Neural progenitor cell (in vitro differentiated cells): ENCODE results near the gene SHISAL1.

Experiments
- EZH2 ChIP-seq: fragments of 200-600 bp; sonication (generic); IDR thresholded peaks from 2 replicates; pipeline ENCODE4 v1.6.1; 2017; ENCODE audit warnings: antibody characterized with exemption, mild to moderate bottlenecking, moderate library complexity
- EZH2phosphoT487 ChIP-seq: fragments of 200-600 bp; sonication (generic); IDR thresholded peaks from 2 replicates; pipeline ENCODE4 v1.6.1; 2017; ENCODE audit warnings: antibody characterized with exemption
- TF ChIP-seq, protein P1 (sequence below): fragments of 200-600 bp; sonication (generic); IDR thresholded peaks from 2 replicates; pipeline ENCODE4 v1.5.1; 2017; ENCODE audit warnings: antibody characterized with exemption, mild to moderate bottlenecking

DNA sequence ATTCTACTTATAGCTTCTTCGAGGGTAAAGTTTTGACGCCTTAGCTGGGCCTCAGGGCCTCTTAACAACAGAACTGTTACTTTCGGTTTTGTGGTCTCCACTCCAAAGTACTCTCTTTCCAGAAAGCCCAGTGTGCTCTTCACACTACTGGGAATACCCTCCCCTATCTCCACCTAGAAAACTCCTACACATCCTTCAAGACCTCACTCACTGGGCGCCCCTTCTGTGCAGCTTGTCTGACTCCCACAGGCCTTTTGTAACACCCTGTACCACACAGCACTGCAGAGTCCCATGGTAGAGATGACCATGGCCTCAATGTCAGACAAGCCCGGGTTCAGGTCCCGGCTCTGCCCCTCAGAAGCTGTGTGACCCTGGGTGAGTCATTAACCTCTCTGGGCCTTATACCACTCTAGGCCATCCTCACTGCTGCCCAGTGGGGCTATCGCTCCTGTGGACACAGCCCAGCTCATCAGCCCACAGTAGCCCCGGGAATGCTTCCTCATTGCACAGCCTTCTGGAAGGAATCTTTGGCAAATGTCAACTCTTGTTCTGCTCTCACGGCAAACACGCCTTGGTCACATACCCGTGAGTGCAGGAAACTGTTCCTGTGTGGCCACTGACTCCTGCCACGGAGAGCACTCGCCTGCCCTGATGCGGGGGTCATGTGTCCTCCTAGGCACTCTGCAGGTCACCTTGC is 51.4 kb downstream of the SHISAL1 start:
- TF ChIP-seq, protein P1, sequence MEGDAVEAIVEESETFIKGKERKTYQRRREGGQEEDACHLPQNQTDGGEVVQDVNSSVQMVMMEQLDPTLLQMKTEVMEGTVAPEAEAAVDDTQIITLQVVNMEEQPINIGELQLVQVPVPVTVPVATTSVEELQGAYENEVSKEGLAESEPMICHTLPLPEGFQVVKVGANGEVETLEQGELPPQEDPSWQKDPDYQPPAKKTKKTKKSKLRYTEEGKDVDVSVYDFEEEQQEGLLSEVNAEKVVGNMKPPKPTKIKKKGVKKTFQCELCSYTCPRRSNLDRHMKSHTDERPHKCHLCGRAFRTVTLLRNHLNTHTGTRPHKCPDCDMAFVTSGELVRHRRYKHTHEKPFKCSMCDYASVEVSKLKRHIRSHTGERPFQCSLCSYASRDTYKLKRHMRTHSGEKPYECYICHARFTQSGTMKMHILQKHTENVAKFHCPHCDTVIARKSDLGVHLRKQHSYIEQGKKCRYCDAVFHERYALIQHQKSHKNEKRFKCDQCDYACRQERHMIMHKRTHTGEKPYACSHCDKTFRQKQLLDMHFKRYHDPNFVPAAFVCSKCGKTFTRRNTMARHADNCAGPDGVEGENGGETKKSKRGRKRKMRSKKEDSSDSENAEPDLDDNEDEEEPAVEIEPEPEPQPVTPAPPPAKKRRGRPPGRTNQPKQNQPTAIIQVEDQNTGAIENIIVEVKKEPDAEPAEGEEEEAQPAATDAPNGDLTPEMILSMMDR, result no peak
- TF ChIP-seq EZH2, result no peak
- TF ChIP-seq EZH2phosphoT487, result no peak
